GM12892 (cell line): ENCODE results near the gene AHRR.

Experiments used
- POLR2A ChIP-seq: IDR thresholded peaks from 2 replicates; pipeline ENCODE4 v1.6.1; 2011; ENCODE audit warnings: low read depth, low read length, control low read depth
- POLR2AphosphoS5 ChIP-seq: IDR thresholded peaks from 2 replicates; pipeline ENCODE4 v1.6.1; 2011; ENCODE audit warnings: low read depth, low read length, control low read depth
- TAF1 ChIP-seq: IDR thresholded peaks from 2 replicates; pipeline ENCODE4 v1.6.1; 2011; ENCODE audit warnings: low read depth, mild to moderate bottlenecking, control low read depth, low read length, borderline replicate concordance

GRCh38 chr5:378301-378891 is 56.9 kb downstream of the AHRR start:
- no peak for TF ChIP-seq POLR2A
- TF ChIP-seq POLR2AphosphoS5 = no peak
- no peak for TF ChIP-seq TAF1
